Uterus (tissue), 4 donors: ENCODE results near the gene IPO11. TPM values are rescaled to one million over a fixed set of nuclear protein-coding genes. Genes with fewer than 3 reads are reported as not detected.

Experiments
- DNase-seq, 2 donors: peaks; one replicate each; pipeline ENCODE4 v3.0.0-alpha.2; 2019 to 2020
- H3K27ac ChIP-seq, 2 donors: fragments of 200-600 bp; sonication (generic); 1 replicate in 1 of 2; 2 replicates in 1 of 2; pipeline ENCODE4 v1.5.1; 2016 to 2018
- H3K27me3 ChIP-seq, 2 donors: fragments of 200-600 bp; sonication (generic); one replicate each; pipeline ENCODE4 v1.5.1; 2018 to 2019; ENCODE audit warnings: control low read depth in 1 of 2
- H3K36me3 ChIP-seq, 2 donors: fragments of 200-600 bp; sonication (generic); one replicate each; pipeline ENCODE4 v1.5.1; 2019; ENCODE audit warnings: control low read depth in 1 of 2
- H3K4me1 ChIP-seq, 2 donors: fragments of 200-600 bp; sonication (generic); one replicate each; pipeline ENCODE4 v1.5.1; 2018 to 2019; ENCODE audit warnings: control low read depth in 1 of 2
- H3K4me3 ChIP-seq, 2 donors: fragments of 200-600 bp; sonication (generic); 1 replicate in 1 of 2; 2 replicates in 1 of 2; pipeline ENCODE4 v1.5.1; 2018 to 2019; ENCODE audit warnings: mild to moderate bottlenecking in 1 of 2
- H3K9me3 ChIP-seq, 2 donors: fragments of 200-600 bp; sonication (generic); one replicate each; pipeline ENCODE4 v1.5.1; 2019; ENCODE audit warnings: control low read depth in 1 of 2
- CTCF ChIP-seq, 4 experiments: fragments of 200-600 bp in 2 of 4; fragments of 450-650 bp in 2 of 4; sonication (generic) in 2 of 4; IDR thresholded peaks; one replicate each; pipeline ENCODE4 v1.5.1; 2016 to 2019; ENCODE audit warnings: antibody characterized with exemption in 4 of 4, mild to moderate bottlenecking in 2 of 4, moderate library complexity in 1 of 4
- POLR2A ChIP-seq, 2 donors: fragments of 450-650 bp; IDR thresholded peaks; one replicate each; pipeline ENCODE4 v1.6.1; 2016; ENCODE audit warnings: antibody characterized with exemption in 2 of 2, mild to moderate bottlenecking in 1 of 2, moderate library complexity in 1 of 2
- intact Hi-C: fragments of 100-400 bp; cut with DNase I; formaldehyde crosslinking; loops from one replicate; pipeline ENCODE4 v1.15.1; 2023; ENCODE audit warnings: low total_unique reads
- total RNA-seq, 4 donors: library from RNA; depleted of rRNA in 3 of 4; stranded (reverse); fragments of >200 nt in 3 of 4; gene quantifications; one replicate each; pipeline versions ENCODE4 v1.1.0 to v1.2.4, GENCODE V29; 2014 to 2023
- donor health status: DM: yes; HTN: yes; CAD: no.

IPO11 gene
- total RNA-seq, 4 donors from 2014 or later: 20.0 to 62.0 (median 45.3) TPM

GRCh38 chr5:62568800-62569432 is 156.4 kb downstream of the IPO11 start:
- intact Hi-C loops: no loop called here
- Histone ChIP-seq H3K36me3 (no peaks in the 10 kb centered on the region), H3K27ac (no peak overlapping the region), H3K27me3 (no peaks in the 10 kb centered on the region), H3K9me3 (peaks cover 0 to 7% of the 10 kb centered on the region in 2 donors), H3K4me1 (no peaks in the 10 kb centered on the region), H3K4me3 (no peak overlapping the region)
- no peak for DNase-seq
- no peak for TF ChIP-seq CTCF (IDR thresholded peaks at IDR 0.05)
- no peak for TF ChIP-seq POLR2A (IDR thresholded peaks at IDR 0.05)

- intact Hi-C loops: no loop called here
- no peaks in the 10 kb centered on the region for H3K4me1 ChIP-seq
- H3K36me3 ChIP-seq: no peaks in the 10 kb centered on the region
- H3K27ac ChIP-seq: no peak overlapping the region
- TF ChIP-seq CTCF (IDR thresholded peaks at IDR 0.05) (no peak), POLR2A (IDR thresholded peaks at IDR 0.05) (no peak)
- H3K27me3 ChIP-seq: no peaks in the 10 kb centered on the region
- DNase-seq: no peak
- peaks cover 0 to 7% of the 10 kb centered on the region in 2 donors for H3K9me3 ChIP-seq
- no peak overlapping the region for H3K4me3 ChIP-seq
These were observed 156.9 kb downstream of the IPO11 start for GRCh38 chr5:62569470-62569869.

GRCh38 chr5:62572918-62573514 is 160.5 kb downstream of the IPO11 start:
- H3K36me3 ChIP-seq: no peaks in the 10 kb centered on the region
- intact Hi-C loops: no loop called here
- H3K9me3 ChIP-seq: peaks cover 0 to 2% of the 10 kb centered on the region in 2 donors
- no peak overlapping the region for H3K27ac ChIP-seq
- no peaks in the 10 kb centered on the region for H3K4me1 ChIP-seq
- DNase-seq: no peak
- TF ChIP-seq POLR2A (IDR thresholded peaks at IDR 0.05) (no peak), CTCF (IDR thresholded peaks at IDR 0.05) (no peak)
- no peak overlapping the region for H3K4me3 ChIP-seq
- no peaks in the 10 kb centered on the region for H3K27me3 ChIP-seq

- Histone ChIP-seq H3K36me3 (no peaks in the 10 kb centered on the region), H3K4me3 (no peak overlapping the region), H3K4me1 (no peaks in the 10 kb centered on the region), H3K9me3 (no peaks in the 10 kb centered on the region), H3K27ac (no peak overlapping the region), H3K27me3 (no peaks in the 10 kb centered on the region)
- DNase-seq: no peak
- TF ChIP-seq POLR2A (IDR thresholded peaks at IDR 0.05) (no peak), CTCF (IDR thresholded peaks at IDR 0.05) (no peak)
- intact Hi-C loops: no loop called here
These were observed 162.0 kb downstream of the IPO11 start for GRCh38 chr5:62574599-62574998.

- intact Hi-C loops: no loop called here
- no peaks in the 10 kb centered on the region for H3K27me3 ChIP-seq
- H3K4me3 ChIP-seq: no peak overlapping the region
- H3K9me3 ChIP-seq: no peaks in the 10 kb centered on the region
- TF ChIP-seq CTCF (IDR thresholded peaks at IDR 0.05) (no peak), POLR2A (IDR thresholded peaks at IDR 0.05) (no peak)
- H3K4me1 ChIP-seq: no peaks in the 10 kb centered on the region
- H3K27ac ChIP-seq: no peak overlapping the region
- DNase-seq: no peak
- no peaks in the 10 kb centered on the region for H3K36me3 ChIP-seq
These were observed 162.5 kb downstream of the IPO11 start for GRCh38 chr5:62575066-62575465.
